Omental fat pad (tissue), 4 donors: ENCODE results near the gene PCDHGB3. TPM values are rescaled to one million over a fixed set of nuclear protein-coding genes. Genes with fewer than 3 reads are reported as not detected.
"Not testable (repeated sequence)": the region's sequence is repeated elsewhere in the genome, so short reads cannot be mapped to it uniquely, and the experiment has no call there.

Source experiments
- ATAC-seq: fragments of 150-250 bp; one replicate; pipeline ENCODE4 v1.9.1; 2016; ENCODE audit warnings: mild to moderate bottlenecking, moderate library complexity; ENCODE audit not compliant: low FRiP score
- DNase-seq: peaks from one replicate; pipeline ENCODE4 v3.0.0-alpha.2; 2019; ENCODE audit warnings: low spot score
- CTCF ChIP-seq, 3 donors: fragments of 450-650 bp; IDR thresholded peaks; one replicate each; pipeline ENCODE4 v1.5.1; 2016 to 2017; ENCODE audit warnings: antibody characterized with exemption in 3 of 3, mild to moderate bottlenecking in 3 of 3, moderate library complexity in 2 of 3
- total RNA-seq, 4 donors: library from RNA; depleted of rRNA; stranded (reverse); fragments of >200 nt; gene quantifications; one replicate each; pipeline ENCODE4 v1.1.0, GENCODE V29; 2016

PCDHGB3 gene
- total RNA-seq, 4 donors from 2014 or later, result 2.5 to 13.2 (median 3.9) TPM

GRCh38 chr5:141412854-141413539, 43.0 kb downstream of the PCDHGB3 start, which contains the start of gene PCDHGA10:
Gene PCDHGA10 (plus strand): TSS chr5:141412987. CDS start chr5:141413176, 189 bp downstream.
- no peak for ATAC-seq

GRCh38 chr5:141413540-141414069, 43.6 kb downstream of the PCDHGB3 start:
- no peak for ATAC-seq
- no peak for TF ChIP-seq CTCF (IDR thresholded peaks at IDR 0.05)
- no peak for DNase-seq

More at GRCh38 chr5:141412854-141413539, 43.0 kb downstream of the PCDHGB3 start, which contains the start of gene PCDHGA10:
- no peak for DNase-seq
- TF ChIP-seq CTCF (IDR thresholded peaks at IDR 0.05), result no peak

- ATAC-seq, DNase-seq: not testable (repeated sequence)
Observed at GRCh38 chr5:141414548-141415274, 44.7 kb downstream of the PCDHGB3 start.

GRCh38 chr5:141415275-141415618, 45.2 kb downstream of the PCDHGB3 start:
- ATAC-seq, DNase-seq: not testable (repeated sequence)

GRCh38 chr5:141417494-141418172, 47.6 kb downstream of the PCDHGB3 start, which contains the start of gene PCDHGB7:
Gene PCDHGB7 (plus strand): TSS chr5:141417677. CDS start chr5:141417860, 183 bp downstream.
- DNase-seq, result not testable (repeated sequence)
- ATAC-seq, result peak; percentile 70
- TF ChIP-seq CTCF (IDR thresholded peaks at IDR 0.05), result peak in 1 of 3 donors; percentile 23

- no peak for ATAC-seq
- TF ChIP-seq CTCF (IDR thresholded peaks at IDR 0.05), result no peak
- no peak for DNase-seq
Observed at GRCh38 chr5:141419074-141419880, 49.2 kb downstream of the PCDHGB3 start.

GRCh38 chr5:141420855-141421488, 50.9 kb downstream of the PCDHGB3 start, which contains the start of gene PCDHGA11:
Gene PCDHGA11 (plus strand): TSS chr5:141421051. CDS start chr5:141421228, 177 bp downstream.
- ATAC-seq (no peak), DNase-seq (no peak)
- TF ChIP-seq CTCF (IDR thresholded peaks at IDR 0.05), result no peak
